ENCODE data around the gene HIP1R. TPM values are rescaled to one million over a fixed set of nuclear protein-coding genes. Genes with fewer than 3 reads are reported as not detected.

HIP1R gene
- total and polyA plus RNA-seq, 2 of the 8 experiments (the other 6 are each of a cell fraction or from before 2014, with no cell fraction given), result 11.2 to 14.5 TPM

DNA sequence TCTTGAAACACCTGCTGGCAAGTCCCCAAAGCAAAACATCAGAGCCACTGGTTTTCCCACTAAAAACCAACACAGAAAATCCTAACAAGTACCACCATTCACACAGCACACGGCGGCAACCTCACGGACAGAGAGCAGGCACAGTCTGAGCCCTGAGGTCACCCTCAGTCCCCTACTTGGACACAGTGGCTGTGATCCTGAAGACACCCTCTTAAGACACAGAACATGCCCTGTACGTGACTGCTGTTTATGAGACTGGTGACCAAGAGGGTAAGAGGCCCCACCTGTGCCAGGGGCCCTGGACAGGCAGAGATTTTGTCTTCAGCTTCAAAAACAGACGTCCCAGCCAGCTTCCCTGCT lies 29.6 kb downstream of the HIP1R start (continued):
- no peak for TF ChIP-seq RBBP5 (IDR thresholded peaks at IDR 0.05; ENCODE audit: borderline replicate concordance, low read depth, low read length)
- TF ChIP-seq SP4 (IDR thresholded peaks at IDR 0.05; ENCODE audit: low read length), result no peak
- TF ChIP-seq NRF1 (IDR thresholded peaks at IDR 0.05; ENCODE audit: low read depth, low read length), result no peak
- no peak for TF ChIP-seq SRF (IDR thresholded peaks at IDR 0.05; ENCODE audit: low read depth, low read length)
- TF ChIP-seq KDM4A (IDR thresholded peaks at IDR 0.05; ENCODE audit: low read depth, low read length, severe bottlenecking), result no peak
- TF ChIP-seq HDAC2 (IDR thresholded peaks at IDR 0.05; ENCODE audit: borderline replicate concordance in 1 of 2, low read depth in 2 of 2, low read length in 2 of 2), result no peak
- no peak for TF ChIP-seq TBP (IDR thresholded peaks at IDR 0.05; ENCODE audit: low read depth, low read length)
- TF ChIP-seq CHD2 (IDR thresholded peaks at IDR 0.05; ENCODE audit: low read length), result no peak
- no peak for TF ChIP-seq GABPA (IDR thresholded peaks at IDR 0.05; ENCODE audit: borderline replicate concordance, insufficient read depth, low read length)
- TF ChIP-seq POU5F1 (IDR thresholded peaks at IDR 0.05; ENCODE audit: low read depth, low read length), result no peak
